Effector memory CD4-positive, alpha-beta T cell (primary cell): ENCODE measurements around the gene CNOT9.
"Not testable (repeated sequence)": the region's sequence is repeated elsewhere in the genome, so short reads cannot be mapped to it uniquely, and the experiment has no call there.

Experiments
- DNase-seq, 3 donors: peaks; one replicate each; pipeline ENCODE4 v3.0.0-alpha.2; 2020
- H3K27ac ChIP-seq: 2 replicates; pipeline ENCODE4 v1.7.0; 2013; ENCODE audit warnings: mild to moderate bottlenecking, low read length, moderate library complexity; ENCODE audit not compliant: insufficient read depth, poor library complexity, severe bottlenecking
- H3K27me3 ChIP-seq: replicated peaks from 2 replicates; pipeline ENCODE4 v1.7.0; 2013; ENCODE audit warnings: mild to moderate bottlenecking, low read length; ENCODE audit not compliant: insufficient read depth, control insufficient read depth, poor library complexity, severe bottlenecking
- H3K36me3 ChIP-seq: 2 replicates; pipeline ENCODE4 v1.7.0; 2013; ENCODE audit warnings: mild to moderate bottlenecking, low read length, moderate library complexity; ENCODE audit not compliant: control insufficient read depth, insufficient read depth
- H3K4me1 ChIP-seq: 2 replicates; pipeline ENCODE4 v1.7.0; 2013; ENCODE audit warnings: low read length, mild to moderate bottlenecking; ENCODE audit not compliant: control insufficient read depth, insufficient read depth, poor library complexity, severe bottlenecking
- H3K4me3 ChIP-seq: 2 replicates; pipeline ENCODE4 v1.7.0; 2013; ENCODE audit warnings: low read length, low read depth, mild to moderate bottlenecking; ENCODE audit not compliant: insufficient read depth, poor library complexity, severe bottlenecking
- H3K9me3 ChIP-seq: 2 replicates; pipeline ENCODE4 v1.7.0; 2013; ENCODE audit warnings: mild to moderate bottlenecking, low read length, moderate library complexity; ENCODE audit not compliant: control insufficient read depth
- total RNA-seq, 3 donors: gene quantifications; one replicate each; lab custom pipeline; 2026; lab: John Stamatoyannopoulos, UW

The CNOT9 gene
- 67.5 to 79.5 (median 74.9) reads per million in 3 donors for total RNA-seq

GRCh38 chr2:218568190-218569037 lies at the start of gene CNOT9, which contains the start of gene USP37:
TSS of gene CNOT9 (plus strand) at chr2:218568839. CDS start at chr2:218568955, 116 bp downstream.
TSS of gene USP37 (minus strand) at chr2:218568351. CDS start at chr2:218558653, 9,698 bp downstream.
- no peaks in the 10 kb centered on the region for H3K27me3 ChIP-seq
- DNase-seq, result peak; percentile 99 to 100 (median 100)
- H3K4me1 ChIP-seq, result peaks cover 33% of the 10 kb centered on the region
- peaks cover 7% of the 10 kb centered on the region for H3K36me3 ChIP-seq
- H3K4me3 ChIP-seq, result peak within 1 kb of the TSS; percentile 77
- peak within 1 kb of the TSS; percentile 99 for H3K27ac ChIP-seq
- no peaks in the 10 kb centered on the region for H3K9me3 ChIP-seq

- Histone ChIP-seq H3K9me3 (no peaks in the 10 kb centered on the region), H3K4me3 (no peak overlapping the region), H3K27ac (no peak overlapping the region), H3K4me1 (no peaks in the 10 kb centered on the region), H3K36me3 (peaks cover 4% of the 10 kb centered on the region), H3K27me3 (no peaks in the 10 kb centered on the region)
- DNase-seq, result no peak
Measured at GRCh38 chr2:218518876-218519275, 49.8 kb upstream of the CNOT9 start.

DNA sequence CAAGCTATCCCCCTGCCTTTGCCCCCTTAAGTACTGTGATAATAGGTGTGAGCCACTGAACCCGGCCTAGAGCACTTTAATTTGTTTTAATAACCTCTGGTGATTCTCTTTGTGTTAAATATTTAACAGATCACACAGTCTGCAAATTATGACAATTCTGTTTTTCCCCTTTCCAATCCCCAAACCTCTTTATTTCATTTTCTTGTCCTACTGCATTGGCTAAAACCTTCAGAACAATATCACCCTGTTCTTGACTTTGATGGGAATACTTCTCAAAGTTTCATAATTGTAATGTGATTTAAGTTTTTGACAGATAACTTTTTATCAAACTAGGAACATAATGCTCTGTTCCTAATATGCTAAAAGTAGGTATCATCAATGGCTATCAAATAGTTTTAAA lies 45.0 kb upstream of the CNOT9 start:
- no peak overlapping the region for H3K27ac ChIP-seq
- H3K9me3 ChIP-seq, result no peaks in the 10 kb centered on the region
- no peak overlapping the region for H3K4me3 ChIP-seq
- no peak for DNase-seq
- peaks cover 14% of the 10 kb centered on the region for H3K36me3 ChIP-seq
- H3K27me3 ChIP-seq, result no peaks in the 10 kb centered on the region
- H3K4me1 ChIP-seq, result no peaks in the 10 kb centered on the region

DNA sequence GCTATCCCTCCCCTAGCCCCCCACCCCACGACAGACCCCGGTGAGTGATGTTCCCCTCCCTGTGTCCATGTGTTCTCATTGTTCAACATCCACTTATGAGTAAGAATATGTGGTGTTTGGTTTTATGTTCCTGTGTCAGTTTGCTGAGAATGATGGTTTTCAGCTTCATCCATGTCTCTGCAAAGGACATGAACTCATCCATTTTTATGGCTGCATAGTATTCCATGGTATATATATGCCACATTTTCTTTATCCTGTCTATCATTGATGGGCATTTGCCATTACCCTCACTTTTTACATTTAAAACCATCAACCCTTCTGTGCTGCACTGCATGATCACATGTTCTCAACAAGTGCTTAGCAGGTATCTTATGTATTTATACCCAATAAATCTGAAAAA lies 40.2 kb upstream of the CNOT9 start:
- not testable (repeated sequence) for H3K4me3 ChIP-seq, H3K27me3 ChIP-seq, H3K4me1 ChIP-seq, H3K9me3 ChIP-seq, DNase-seq, H3K27ac ChIP-seq
- peaks cover 46% of the 10 kb centered on the region for H3K36me3 ChIP-seq

- H3K36me3 ChIP-seq, result peaks cover 50% of the 10 kb centered on the region
- no peaks in the 10 kb centered on the region for H3K9me3 ChIP-seq
Measured at GRCh38 chr2:218529990-218530389, 38.6 kb upstream of the CNOT9 start.

GRCh38 chr2:218536804-218537494 lies 31.7 kb upstream of the CNOT9 start:
- H3K4me1 ChIP-seq, result no peaks in the 10 kb centered on the region
- no peak overlapping the region for H3K4me3 ChIP-seq
- peaks cover 45% of the 10 kb centered on the region for H3K36me3 ChIP-seq
- no peaks in the 10 kb centered on the region for H3K9me3 ChIP-seq
- DNase-seq, result no peak
- no peak overlapping the region for H3K27ac ChIP-seq
- H3K27me3 ChIP-seq, result no peaks in the 10 kb centered on the region

More at GRCh38 chr2:218529990-218530389, 38.6 kb upstream of the CNOT9 start:
- H3K27ac ChIP-seq, result no peak overlapping the region
- H3K4me1 ChIP-seq, result no peaks in the 10 kb centered on the region
- no peak for DNase-seq
- H3K27me3 ChIP-seq, result no peaks in the 10 kb centered on the region
- no peak overlapping the region for H3K4me3 ChIP-seq

DNA sequence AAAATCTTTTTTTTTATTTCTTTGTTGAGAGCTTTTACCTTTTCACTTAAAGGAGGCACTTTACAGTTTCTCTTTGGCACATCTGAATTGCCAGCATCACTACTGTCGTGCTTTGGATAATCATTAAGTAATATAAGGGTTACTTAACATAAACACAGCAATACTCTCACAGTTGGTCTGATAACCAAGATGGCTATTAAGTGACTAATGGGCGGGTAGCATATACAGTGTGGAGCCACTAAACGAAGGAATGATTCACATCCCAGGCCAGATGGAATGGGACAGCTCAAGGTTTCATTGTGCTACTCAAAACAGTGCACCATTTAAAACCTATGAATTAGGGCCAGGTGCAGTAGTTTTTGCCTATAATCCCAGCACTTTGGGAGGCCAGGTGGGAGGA lies 28.6 kb upstream of the CNOT9 start:
- no peaks in the 10 kb centered on the region for H3K27me3 ChIP-seq
- no peaks in the 10 kb centered on the region for H3K9me3 ChIP-seq
- H3K36me3 ChIP-seq, result peaks cover 56% of the 10 kb centered on the region
- H3K27ac ChIP-seq, result no peak overlapping the region
- no peaks in the 10 kb centered on the region for H3K4me1 ChIP-seq
- no peak overlapping the region for H3K4me3 ChIP-seq
- no peak for DNase-seq

- DNase-seq, result no peak
- H3K36me3 ChIP-seq, result peaks cover 60% of the 10 kb centered on the region
- H3K4me3 ChIP-seq, result no peak overlapping the region
- no peaks in the 10 kb centered on the region for H3K27me3 ChIP-seq
- no peak overlapping the region for H3K27ac ChIP-seq
- no peaks in the 10 kb centered on the region for H3K9me3 ChIP-seq
- H3K4me1 ChIP-seq, result no peaks in the 10 kb centered on the region
Measured at GRCh38 chr2:218546012-218546411, 22.6 kb upstream of the CNOT9 start.

DNA sequence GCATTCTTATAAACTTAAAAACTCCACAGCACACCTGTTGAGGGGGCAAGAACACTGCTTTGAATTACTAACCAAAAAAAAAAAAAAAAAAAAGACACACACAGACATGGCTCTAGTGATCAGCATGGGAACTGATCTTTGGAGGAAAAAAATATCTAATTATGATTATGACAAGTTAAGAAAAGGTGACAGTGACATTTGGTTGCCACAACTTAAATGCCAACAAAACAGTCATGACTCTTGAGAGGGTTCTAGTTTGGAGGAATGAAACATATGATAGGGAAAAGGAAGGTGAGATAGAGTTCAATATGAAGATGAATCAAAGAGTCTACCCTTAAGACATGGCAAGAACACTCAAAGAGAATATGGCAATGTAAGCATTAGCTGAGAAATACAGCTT lies 21.1 kb upstream of the CNOT9 start:
- Histone ChIP-seq H3K27ac (no peak overlapping the region), H3K4me1 (no peaks in the 10 kb centered on the region), H3K36me3 (peaks cover 56% of the 10 kb centered on the region), H3K27me3 (no peaks in the 10 kb centered on the region), H3K9me3 (no peaks in the 10 kb centered on the region), H3K4me3 (no peak overlapping the region)
- no peak for DNase-seq

- Histone ChIP-seq H3K4me3 (no peak overlapping the region), H3K36me3 (peaks cover 56% of the 10 kb centered on the region), H3K27me3 (no peaks in the 10 kb centered on the region), H3K27ac (no peak overlapping the region), H3K9me3 (no peaks in the 10 kb centered on the region), H3K4me1 (no peaks in the 10 kb centered on the region)
- DNase-seq, result no peak
Measured at GRCh38 chr2:218547978-218548377, 20.7 kb upstream of the CNOT9 start.
